HepG2 (cell line): ENCODE measurements around the gene DIP2C. TPM values are rescaled to one million over a fixed set of nuclear protein-coding genes. Genes with fewer than 3 reads are reported as not detected.

ENCODE experiments used
- CREB3 ChIP-seq: sonication (generic); formaldehyde crosslinking; IDR thresholded peaks from 2 replicates; pipeline ENCODE4 v1.5.0; 2020; ENCODE audit warnings: missing genetic modification reagents
- FOXK2 ChIP-seq: fragments of 450-650 bp; IDR thresholded peaks from 2 replicates; pipeline ENCODE4 v1.6.1; 2016
- HBP1 ChIP-seq: IDR thresholded peaks from 2 replicates; pipeline ENCODE4 v1.6.1; 2016; ENCODE audit warnings: low read depth, control low read depth
- MTF2 ChIP-seq: sonication (generic); formaldehyde crosslinking; IDR thresholded peaks from 2 replicates; pipeline ENCODE4 v1.5.0; 2020; ENCODE audit warnings: missing genetic modification reagents, borderline replicate concordance
- POLR2AphosphoS5 ChIP-seq: IDR thresholded peaks from 2 replicates; pipeline ENCODE4 v1.6.1; 2012; ENCODE audit warnings: low read depth, low read length
- RBFOX2 ChIP-seq: fragments of 200-400 bp; formaldehyde crosslinking; IDR thresholded peaks from 2 replicates; pipeline ENCODE4 v1.6.1; 2017; ENCODE audit warnings: low read depth, mild to moderate bottlenecking, low read length
- RFX3 ChIP-seq: IDR thresholded peaks from 2 replicates; pipeline ENCODE4 v1.6.1; 2016; ENCODE audit warnings: missing biosample characterization, missing genetic modification reagents
- RFX5 ChIP-seq: IDR thresholded peaks from 2 replicates; pipeline ENCODE4 v1.6.1; 2011; ENCODE audit warnings: low read depth, low read length, improper control_type of control experiment
- RFXANK ChIP-seq: IDR thresholded peaks from 2 replicates; pipeline ENCODE4 v1.6.1; 2016
- RXRB ChIP-seq: IDR thresholded peaks from 2 replicates; pipeline ENCODE4 v1.6.1; 2016; ENCODE audit warnings: borderline replicate concordance, missing genetic modification reagents, missing compliant biosample characterization
- SKI ChIP-seq: fragments of 450-650 bp; IDR thresholded peaks from one replicate; pipeline ENCODE4 v1.6.1; 2018; ENCODE audit warnings: mild to moderate bottlenecking; ENCODE audit not compliant: partially characterized antibody
- STAT5B ChIP-seq: sonication (generic); formaldehyde crosslinking; IDR thresholded peaks from 2 replicates; pipeline ENCODE4 v1.4.0; 2020; ENCODE audit warnings: missing genetic modification reagents
- UBTF ChIP-seq: sonication (generic); formaldehyde crosslinking; IDR thresholded peaks from 2 replicates; pipeline ENCODE4 v1.4.0; 2020; ENCODE audit warnings: mild to moderate bottlenecking, missing genetic modification reagents
- ZKSCAN5 ChIP-seq: sonication (generic); formaldehyde crosslinking; IDR thresholded peaks from 2 replicates; pipeline ENCODE4 v1.5.1; 2020; ENCODE audit warnings: mild to moderate bottlenecking, missing genetic modification reagents
- ZNF263 ChIP-seq: sonication (generic); formaldehyde crosslinking; IDR thresholded peaks from 2 replicates; pipeline ENCODE4 v1.4.0; 2020; ENCODE audit warnings: missing genetic modification reagents
- ZNF276 ChIP-seq: sonication (generic); formaldehyde crosslinking; IDR thresholded peaks from 2 replicates; pipeline ENCODE4 v1.4.0; 2020; ENCODE audit warnings: mild to moderate bottlenecking, low read depth, missing genetic modification reagents
- ZNF335 ChIP-seq: sonication (generic); formaldehyde crosslinking; IDR thresholded peaks from 2 replicates; pipeline ENCODE4 v1.4.0; 2020; ENCODE audit warnings: missing genetic modification reagents
- ZNF503 ChIP-seq: sonication (generic); formaldehyde crosslinking; IDR thresholded peaks from 2 replicates; pipeline ENCODE4 v1.4.0; 2020; ENCODE audit warnings: missing genetic modification reagents
- ZNF512 ChIP-seq: sonication (generic); formaldehyde crosslinking; IDR thresholded peaks from 2 replicates; pipeline ENCODE4 v1.4.0; 2020; ENCODE audit warnings: mild to moderate bottlenecking, missing genetic modification reagents
- ZNF562 ChIP-seq: sonication (generic); formaldehyde crosslinking; IDR thresholded peaks from 2 replicates; pipeline ENCODE4 v1.8.0; 2022; ENCODE audit warnings: missing genetic modification reagents, borderline replicate concordance
- ZNF776 ChIP-seq: sonication (generic); formaldehyde crosslinking; IDR thresholded peaks from 2 replicates; pipeline ENCODE4 v1.4.0; 2020; ENCODE audit warnings: mild to moderate bottlenecking, missing genetic modification reagents
- ZNF816 ChIP-seq: sonication (generic); formaldehyde crosslinking; IDR thresholded peaks from 2 replicates; pipeline ENCODE4 v1.8.0; 2022; ENCODE audit warnings: missing genetic modification reagents, mild to moderate bottlenecking, borderline replicate concordance
- polyA plus RNA-seq, 8 experiments: library from polyadenylated mRNA; depleted of rRNA in 3 of 8; stranded (reverse) in 7 of 8; unstranded in 1 of 8; fragments of >200 nt; fragmentation: Illumina TruSeq in 4 of 8; extraction: Trizol in 4 of 8; gene quantifications; 2 replicates each; pipeline versions ENCODE4 v1.2.1 to v1.2.3, GENCODE V29; 2011 to 2016; ENCODE audit warnings: low read depth in 4 of 8, missing spikeins in 1 of 8, mixed read lengths in 1 of 8; ENCODE audit not compliant: insufficient read depth in 1 of 8
- total RNA-seq, 5 experiments: library from RNA; depleted of rRNA; stranded (reverse); fragments of >200 nt; fragmentation: Illumina TruSeq; extraction: Trizol; gene quantifications; 2 replicates each; pipeline ENCODE4 v1.2.3, GENCODE V29; 2016; ENCODE audit warnings: low read depth in 1 of 5

DIP2C gene
- total and polyA plus RNA-seq, 2 of the 13 experiments (the other 11 are each of a cell fraction or from before 2014, with no cell fraction given) = 2.2 to 2.7 TPM

- TF ChIP-seq ZNF503 (CRISPR knock-in tag) (no peak), ZNF512 (CRISPR knock-in tag) (no peak), MTF2 (CRISPR knock-in tag) (no peak), POLR2AphosphoS5 (no peak), SKI (no peak), ZNF335 (CRISPR knock-in tag) (no peak), ZNF263 (CRISPR knock-in tag) (peak; percentile 81), STAT5B (CRISPR knock-in tag) (no peak), ZNF276 (no peak), RXRB (no peak), CREB3 (no peak), ZNF776 (no peak), FOXK2 (no peak), ZKSCAN5 (no peak), ZNF562 (CRISPR knock-in tag) (no peak), HBP1 (CRISPR knock-in tag) (no peak), RFXANK (CRISPR knock-in tag) (no peak), RFX5 (no peak), RFX3 (CRISPR knock-in tag) (no peak), ZNF816 (CRISPR knock-in tag) (no peak), UBTF (0 out of 2 replicates have a peak, but pooled peaks have one; percentile 45), RBFOX2 (no peak)
Measured at GRCh38 chr10:306675-307185, 382.7 kb downstream of the DIP2C start (continued).
